Stomach smooth muscle (tissue), 2 donors: ENCODE measurements around the gene DSCAML1.

Experiments
- H3K27ac ChIP-seq: one replicate; pipeline ENCODE4 v1.7.0; 2013; ENCODE audit warnings: mild to moderate bottlenecking, low read length, inconsistent platforms
- H3K27me3 ChIP-seq, 2 donors: one replicate each; pipeline ENCODE4 v1.7.0; 2013; ENCODE audit warnings: low read length in 2 of 2; ENCODE audit not compliant: insufficient read depth in 2 of 2, control insufficient read depth in 1 of 2
- H3K36me3 ChIP-seq, 2 donors: one replicate each; pipeline ENCODE4 v1.7.0; 2013; ENCODE audit warnings: low read length in 2 of 2; ENCODE audit not compliant: control insufficient read depth in 2 of 2, insufficient read depth in 2 of 2
- H3K4me1 ChIP-seq: one replicate; pipeline ENCODE4 v1.7.0; 2013; ENCODE audit warnings: low read length; ENCODE audit not compliant: control insufficient read depth, insufficient read depth
- H3K4me3 ChIP-seq, 2 donors: one replicate each; pipeline ENCODE4 v1.7.0; 2013; ENCODE audit warnings: low read length in 2 of 2
- H3K9ac ChIP-seq, 2 donors: one replicate each; pipeline ENCODE4 v1.7.0; 2013; ENCODE audit warnings: low read length in 2 of 2, mild to moderate bottlenecking in 1 of 2
- H3K9me3 ChIP-seq, 2 donors: one replicate each; pipeline ENCODE4 v1.7.0; 2013; ENCODE audit warnings: low read length in 2 of 2; ENCODE audit not compliant: control insufficient read depth in 2 of 2
- donor health status: healthy.
- donor health status: Pancreatic carcinoma.

The DSCAML1 gene

GRCh38 chr11:117789241-117789640, 7.8 kb downstream of the DSCAML1 start:
- Histone ChIP-seq H3K27me3 (peaks cover 11 to 12% of the 10 kb centered on the region in 2 donors), H3K9me3 (no peaks in the 10 kb centered on the region), H3K4me3 (no peak overlapping the region), H3K27ac (no peak overlapping the region), H3K4me1 (no peaks in the 10 kb centered on the region), H3K9ac (no peak overlapping the region), H3K36me3 (no peaks in the 10 kb centered on the region)

- no peak overlapping the region for H3K9ac ChIP-seq
- no peaks in the 10 kb centered on the region for H3K36me3 ChIP-seq
- no peaks in the 10 kb centered on the region for H3K9me3 ChIP-seq
- H3K4me1 ChIP-seq = no peaks in the 10 kb centered on the region
- no peak overlapping the region for H3K4me3 ChIP-seq
- H3K27ac ChIP-seq = no peak overlapping the region
- peaks cover 0 to 4% of the 10 kb centered on the region in 2 donors for H3K27me3 ChIP-seq
These were observed 10.7 kb downstream of the DSCAML1 start for GRCh38 chr11:117786135-117786870.

- H3K4me1 ChIP-seq = no peaks in the 10 kb centered on the region
- no peaks in the 10 kb centered on the region for H3K9me3 ChIP-seq
- H3K4me3 ChIP-seq = no peak overlapping the region
- no peak overlapping the region for H3K27ac ChIP-seq
- no peak overlapping the region for H3K9ac ChIP-seq
- peaks cover 0 to 2% of the 10 kb centered on the region in 2 donors for H3K27me3 ChIP-seq
- no peaks in the 10 kb centered on the region for H3K36me3 ChIP-seq
These were observed 14.9 kb downstream of the DSCAML1 start for GRCh38 chr11:117782101-117782500.

- no peaks in the 10 kb centered on the region for H3K4me1 ChIP-seq
- no peak overlapping the region for H3K27ac ChIP-seq
- H3K4me3 ChIP-seq = no peak overlapping the region
- no peak overlapping the region for H3K9ac ChIP-seq
- H3K9me3 ChIP-seq = no peaks in the 10 kb centered on the region
- no peaks in the 10 kb centered on the region for H3K36me3 ChIP-seq
- no peaks in the 10 kb centered on the region for H3K27me3 ChIP-seq
These were observed 15.4 kb downstream of the DSCAML1 start for GRCh38 chr11:117781627-117782026.

GRCh38 chr11:117780456-117780855, 16.6 kb downstream of the DSCAML1 start:
- no peaks in the 10 kb centered on the region for H3K36me3 ChIP-seq
- no peak overlapping the region for H3K27ac ChIP-seq

GRCh38 chr11:117774553-117774952, 22.5 kb downstream of the DSCAML1 start:
- H3K27me3 ChIP-seq = no peaks in the 10 kb centered on the region
- H3K9ac ChIP-seq = no peak overlapping the region
- no peaks in the 10 kb centered on the region for H3K9me3 ChIP-seq
- no peak overlapping the region for H3K4me3 ChIP-seq
- H3K4me1 ChIP-seq = peaks cover 2% of the 10 kb centered on the region
- no peak overlapping the region for H3K27ac ChIP-seq
- H3K36me3 ChIP-seq = no peaks in the 10 kb centered on the region

More at GRCh38 chr11:117780456-117780855, 16.6 kb downstream of the DSCAML1 start:
- Histone ChIP-seq H3K4me3 (no peak overlapping the region), H3K9me3 (no peaks in the 10 kb centered on the region), H3K9ac (no peak overlapping the region), H3K4me1 (no peaks in the 10 kb centered on the region), H3K27me3 (no peaks in the 10 kb centered on the region)

GRCh38 chr11:117772360-117772759, 24.7 kb downstream of the DSCAML1 start:
- Histone ChIP-seq H3K27me3 (no peaks in the 10 kb centered on the region), H3K9ac (no peak overlapping the region), H3K4me3 (no peak overlapping the region), H3K9me3 (no peaks in the 10 kb centered on the region), H3K36me3 (no peaks in the 10 kb centered on the region), H3K27ac (no peak overlapping the region), H3K4me1 (peaks cover 2% of the 10 kb centered on the region)

GRCh38 chr11:117771841-117772240, 25.2 kb downstream of the DSCAML1 start:
- no peak overlapping the region for H3K4me3 ChIP-seq
- H3K9ac ChIP-seq = no peak overlapping the region
- no peaks in the 10 kb centered on the region for H3K9me3 ChIP-seq
- H3K27me3 ChIP-seq = no peaks in the 10 kb centered on the region
- no peaks in the 10 kb centered on the region for H3K36me3 ChIP-seq
- peaks cover 2% of the 10 kb centered on the region for H3K4me1 ChIP-seq
- H3K27ac ChIP-seq = no peak overlapping the region

GRCh38 chr11:117771197-117771596, 25.8 kb downstream of the DSCAML1 start:
- Histone ChIP-seq H3K9me3 (no peaks in the 10 kb centered on the region), H3K27ac (no peak overlapping the region), H3K9ac (no peak overlapping the region), H3K4me1 (peaks cover 2% of the 10 kb centered on the region), H3K4me3 (no peak overlapping the region), H3K27me3 (no peaks in the 10 kb centered on the region), H3K36me3 (no peaks in the 10 kb centered on the region)

GRCh38 chr11:117770061-117770460, 27.0 kb downstream of the DSCAML1 start:
- H3K4me1 ChIP-seq = peaks cover 2% of the 10 kb centered on the region

GRCh38 chr11:117769533-117769932, 27.5 kb downstream of the DSCAML1 start:
- Histone ChIP-seq H3K9ac (no peak overlapping the region), H3K4me1 (peaks cover 2% of the 10 kb centered on the region), H3K4me3 (no peak overlapping the region), H3K36me3 (peaks cover 0 to 2% of the 10 kb centered on the region in 2 donors), H3K27me3 (no peaks in the 10 kb centered on the region), H3K9me3 (no peaks in the 10 kb centered on the region), H3K27ac (no peak overlapping the region)

More at GRCh38 chr11:117770061-117770460, 27.0 kb downstream of the DSCAML1 start:
- Histone ChIP-seq H3K27me3 (no peaks in the 10 kb centered on the region), H3K9ac (no peak overlapping the region), H3K36me3 (peaks cover 0 to 2% of the 10 kb centered on the region in 2 donors), H3K4me3 (no peak overlapping the region), H3K9me3 (no peaks in the 10 kb centered on the region), H3K27ac (no peak overlapping the region)
